HAP-1 (cell line): ENCODE results near the gene IKBKG.
A peak's percentile ranks its signal among the peaks of the same experiment; 100 is the strongest.

Experiments
- DNase-seq, 2 experiments: peaks; one replicate each; pipeline ENCODE4 v3.0.0-alpha.2; 2016 to 2020; ENCODE audit warnings: low spot score in 2 of 2
- H3K27me3 ChIP-seq: fragments of 250-450 bp; sonication (Bioruptor Pico); 2 replicates; pipeline ENCODE4 v1.5.1; 2020; ENCODE audit warnings: low read depth, mild to moderate bottlenecking, moderate library complexity
- H3K36me3 ChIP-seq: fragments of 250-450 bp; sonication (Bioruptor Pico); replicated peaks from 2 replicates; pipeline ENCODE4 v1.5.1; 2020; ENCODE audit warnings: mild to moderate bottlenecking
- H3K4me1 ChIP-seq: fragments of 250-450 bp; sonication (Bioruptor Pico); 2 replicates; pipeline ENCODE4 v1.5.1; 2020; ENCODE audit warnings: mild to moderate bottlenecking
- H3K4me3 ChIP-seq: fragments of 250-450 bp; sonication (Bioruptor Pico); 2 replicates; pipeline ENCODE4 v1.5.1; 2020; ENCODE audit warnings: mild to moderate bottlenecking, moderate library complexity
- H3K9me3 ChIP-seq: fragments of 250-450 bp; sonication (Bioruptor Pico); 2 replicates; pipeline ENCODE4 v1.5.1; 2020; ENCODE audit warnings: mild to moderate bottlenecking, moderate library complexity
- in situ Hi-C: fragments of 300-500 bp; cut with MboI; formaldehyde crosslinking; loops from 3 replicates; pipeline ENCODE4 v1.14.3; 2020; ENCODE audit warnings: low sequenced_read_pairs, inconsistent platforms, mixed read lengths

The IKBKG gene

GRCh38 chrX:154594491-154594890 is 47.1 kb downstream of the IKBKG start:
- Histone ChIP-seq H3K9me3 (peaks cover 6% of the 10 kb centered on the region), H3K4me3 (no peak overlapping the region), H3K4me1 (peaks cover 14% of the 10 kb centered on the region), H3K36me3 (no peaks in the 10 kb centered on the region), H3K27me3 (no peaks in the 10 kb centered on the region)
- in situ Hi-C loops, result loop anchor here (25.0 kb wide), 2 partner anchors 143 to 268 kb away; no protein-coding TSS in a partner anchor
- no peak for DNase-seq

GRCh38 chrX:154595559-154596249 is 48.3 kb downstream of the IKBKG start:
- Histone ChIP-seq H3K9me3 (peaks cover 6% of the 10 kb centered on the region), H3K27me3 (no peaks in the 10 kb centered on the region), H3K36me3 (no peaks in the 10 kb centered on the region), H3K4me3 (no peak overlapping the region), H3K4me1 (peaks cover 14% of the 10 kb centered on the region)
- no peak for DNase-seq
- in situ Hi-C loops, result loop anchor here (25.0 kb wide), 2 partner anchors 142 to 267 kb away; no protein-coding TSS in a partner anchor

- H3K36me3 ChIP-seq, result no peaks in the 10 kb centered on the region
- H3K27me3 ChIP-seq, result no peaks in the 10 kb centered on the region
- no peak overlapping the region for H3K4me3 ChIP-seq
- peaks cover 6% of the 10 kb centered on the region for H3K9me3 ChIP-seq
- peak; percentile 87 to 90 for DNase-seq
- peaks cover 14% of the 10 kb centered on the region for H3K4me1 ChIP-seq
- in situ Hi-C loops, result loop anchor here (25.0 kb wide), 2 partner anchors 141 to 266 kb away; no protein-coding TSS in a partner anchor
Measured at GRCh38 chrX:154596290-154596929, 49.0 kb downstream of the IKBKG start.

GRCh38 chrX:154597221-154597620 is 49.8 kb downstream of the IKBKG start:
- in situ Hi-C loops, result loop anchor here (25.0 kb wide), 2 partner anchors 140 to 265 kb away; no protein-coding TSS in a partner anchor
- Histone ChIP-seq H3K9me3 (peaks cover 6% of the 10 kb centered on the region), H3K36me3 (no peaks in the 10 kb centered on the region), H3K27me3 (no peaks in the 10 kb centered on the region), H3K4me1 (peaks cover 14% of the 10 kb centered on the region), H3K4me3 (no peak overlapping the region)
- DNase-seq, result peak in 1 of 2 experiments; percentile 15

GRCh38 chrX:154598656-154599055 is 51.2 kb downstream of the IKBKG start:
- in situ Hi-C loops, result loop anchor here (25.0 kb wide), 2 partner anchors 139 to 264 kb away; no protein-coding TSS in a partner anchor
- DNase-seq, result no peak
- Histone ChIP-seq H3K4me1 (peaks cover 14% of the 10 kb centered on the region), H3K36me3 (no peaks in the 10 kb centered on the region), H3K27me3 (0 out of 2 replicates have a peak, but pooled peaks cover 2% of the 10 kb centered on the region), H3K4me3 (no peak overlapping the region), H3K9me3 (peaks cover 6% of the 10 kb centered on the region)

GRCh38 chrX:154599531-154599930 is 52.1 kb downstream of the IKBKG start:
- H3K36me3 ChIP-seq, result no peaks in the 10 kb centered on the region
- 0 out of 2 replicates have a peak, but pooled peaks cover 4% of the 10 kb centered on the region for H3K27me3 ChIP-seq
- H3K4me1 ChIP-seq, result peaks cover 14% of the 10 kb centered on the region
- in situ Hi-C loops, result loop anchor here (25.0 kb wide), 2 partner anchors 138 to 263 kb away; no protein-coding TSS in a partner anchor
- no peak for DNase-seq
- peaks cover 6% of the 10 kb centered on the region for H3K9me3 ChIP-seq
- H3K4me3 ChIP-seq, result no peak overlapping the region

GRCh38 chrX:154600759-154601374 is 53.4 kb downstream of the IKBKG start:
- Histone ChIP-seq H3K9me3 (peaks cover 6% of the 10 kb centered on the region; the same call in 1 of the 2 replicates), H3K27me3 (0 out of 2 replicates have a peak, but pooled peaks cover 4% of the 10 kb centered on the region), H3K36me3 (no peaks in the 10 kb centered on the region), H3K4me1 (peaks cover 11% of the 10 kb centered on the region), H3K4me3 (no peak overlapping the region)
- in situ Hi-C loops, result no loop called here
- no peak for DNase-seq

- Histone ChIP-seq H3K4me3 (no peak overlapping the region), H3K36me3 (no peaks in the 10 kb centered on the region), H3K9me3 (peaks cover 5% of the 10 kb centered on the region; the same call in 1 of the 2 replicates), H3K27me3 (0 out of 2 replicates have a peak, but pooled peaks cover 7% of the 10 kb centered on the region), H3K4me1 (peaks cover under 1% of the 10 kb centered on the region; the same call in 1 of the 2 replicates)
- in situ Hi-C loops, result no loop called here
- DNase-seq, result no peak
Measured at GRCh38 chrX:154602226-154602625, 54.8 kb downstream of the IKBKG start.

- Histone ChIP-seq H3K9me3 (no peaks in the 10 kb centered on the region; the same call in 1 of the 2 replicates), H3K4me1 (no peaks in the 10 kb centered on the region)
Measured at GRCh38 chrX:154602766-154603437, 55.5 kb downstream of the IKBKG start.

GRCh38 chrX:154603438-154604430 is 56.3 kb downstream of the IKBKG start:
- Histone ChIP-seq H3K27me3 (0 out of 2 replicates have a peak, but pooled peaks cover 7% of the 10 kb centered on the region), H3K4me1 (no peaks in the 10 kb centered on the region), H3K36me3 (no peaks in the 10 kb centered on the region), H3K9me3 (no peaks in the 10 kb centered on the region; the same call in 1 of the 2 replicates), H3K4me3 (no peak overlapping the region)
- no peak for DNase-seq
- in situ Hi-C loops, result no loop called here

More at GRCh38 chrX:154602766-154603437, 55.5 kb downstream of the IKBKG start:
- in situ Hi-C loops, result no loop called here
- Histone ChIP-seq H3K4me3 (no peak overlapping the region), H3K36me3 (no peaks in the 10 kb centered on the region), H3K27me3 (0 out of 2 replicates have a peak, but pooled peaks cover 7% of the 10 kb centered on the region)
- DNase-seq, result no peak

GRCh38 chrX:154605566-154605965 is 58.1 kb downstream of the IKBKG start:
- no peaks in the 10 kb centered on the region for H3K36me3 ChIP-seq
- H3K4me1 ChIP-seq, result no peaks in the 10 kb centered on the region
- DNase-seq, result no peak
- H3K27me3 ChIP-seq, result 0 out of 2 replicates have a peak, but pooled peaks cover 7% of the 10 kb centered on the region
- in situ Hi-C loops, result no loop called here
- H3K9me3 ChIP-seq, result no peaks in the 10 kb centered on the region
- no peak overlapping the region for H3K4me3 ChIP-seq

- no peaks in the 10 kb centered on the region for H3K9me3 ChIP-seq
- no peaks in the 10 kb centered on the region for H3K4me1 ChIP-seq
- in situ Hi-C loops, result no loop called here
- DNase-seq, result no peak
- 0 out of 2 replicates have a peak, but pooled peaks cover 7% of the 10 kb centered on the region for H3K27me3 ChIP-seq
- H3K4me3 ChIP-seq, result no peak overlapping the region
- H3K36me3 ChIP-seq, result no peaks in the 10 kb centered on the region
Measured at GRCh38 chrX:154607370-154607769, 60.0 kb downstream of the IKBKG start.
